ENCODE measurements around the gene EMC8. TPM values are rescaled to one million over a fixed set of nuclear protein-coding genes. Genes with fewer than 3 reads are reported as not detected.

Gene EMC8
- polyA plus RNA-seq, 1 donor (not counting 4 experiments of a cell fraction or from before 2014, with no cell fraction given): 38.5 TPM

- H3K4me2 ChIP-seq (ENCODE audit: control insufficient read depth, extremely low read depth, insufficient read depth, low read depth, low read length): no peak overlapping the region
- H4K20me1 ChIP-seq (ENCODE audit: control insufficient read depth, extremely low read depth, insufficient read depth, low read length): no peaks in the 10 kb centered on the region
- no peak overlapping the region for H3K4me3 ChIP-seq (ENCODE audit: control insufficient read depth in 2 of 3, extremely low read depth in 1 of 3, insufficient read depth in 2 of 3, low read depth in 1 of 3, low read length in 3 of 3)
- H3K9me1 ChIP-seq (ENCODE audit: control insufficient read depth, extremely low read depth, insufficient read depth, low read length): no peaks in the 10 kb centered on the region
- H3K27ac ChIP-seq (ENCODE audit: control insufficient read depth, insufficient read depth, low read length): no peak overlapping the region
- H2AFZ ChIP-seq (ENCODE audit: control insufficient read depth, low read length): no peak overlapping the region
- dilution Hi-C loops (cut with MboI; ENCODE audit: extremely low pct_ligation_motif_present, low sequenced_read_pairs): no loop called here
- DNase-seq (ENCODE audit: low read depth, low spot score) (no peak), FAIRE-seq (no peak)
- no peaks in the 10 kb centered on the region for H3K27me3 ChIP-seq (ENCODE audit: control insufficient read depth, extremely low read depth, insufficient read depth, low read length)
- peaks cover 5 to 8% of the 10 kb centered on the region in 2 experiments for H3K36me3 ChIP-seq (ENCODE audit: control insufficient read depth in 2 of 2, extremely low read depth in 1 of 2, insufficient read depth in 2 of 2, low read length in 2 of 2)
- H3K4me1 ChIP-seq (ENCODE audit: control insufficient read depth, extremely low read depth, insufficient read depth, low read length): peaks cover 14% of the 10 kb centered on the region
- no peak overlapping the region for H3K9ac ChIP-seq (ENCODE audit: control insufficient read depth, extremely low read depth, insufficient read depth, low read length)
- no peaks in the 10 kb centered on the region for H3K79me2 ChIP-seq (ENCODE audit: control insufficient read depth, insufficient read depth, low read length)
- TF ChIP-seq CTCF (optimal IDR thresholded peaks at IDR 0.05 in 1 of 3, IDR thresholded peaks at IDR 0.05 in 1 of 3, conservative IDR thresholded peaks at IDR 0.05 in 1 of 3; ENCODE audit: extremely low read depth in 1 of 3, insufficient read depth in 2 of 3, low read length in 3 of 3): no peak
- no peak for TF ChIP-seq EZH2 (IDR thresholded peaks at IDR 0.05; ENCODE audit: low read length)
- H3K9me3 ChIP-seq (ENCODE audit: control insufficient read depth, low read depth, low read length): no peaks in the 10 kb centered on the region
These were observed 25.2 kb downstream of the EMC8 start for GRCh38 chr16:85774136-85774535.

GRCh38 chr16:85773044-85773443 is 26.3 kb downstream of the EMC8 start:
- Histone ChIP-seq H3K9ac (ENCODE audit: control insufficient read depth, extremely low read depth, insufficient read depth, low read length) (no peak overlapping the region), H3K4me3 (ENCODE audit: control insufficient read depth in 2 of 3, extremely low read depth in 1 of 3, insufficient read depth in 2 of 3, low read depth in 1 of 3, low read length in 3 of 3) (no peak overlapping the region), H3K4me2 (ENCODE audit: control insufficient read depth, extremely low read depth, insufficient read depth, low read depth, low read length) (no peak overlapping the region), H3K27ac (ENCODE audit: control insufficient read depth, insufficient read depth, low read length) (no peak overlapping the region), H2AFZ (ENCODE audit: control insufficient read depth, low read length) (no peak overlapping the region), H4K20me1 (ENCODE audit: control insufficient read depth, extremely low read depth, insufficient read depth, low read length) (no peaks in the 10 kb centered on the region), H3K9me1 (ENCODE audit: control insufficient read depth, extremely low read depth, insufficient read depth, low read length) (no peaks in the 10 kb centered on the region), H3K79me2 (ENCODE audit: control insufficient read depth, insufficient read depth, low read length) (no peaks in the 10 kb centered on the region), H3K4me1 (ENCODE audit: control insufficient read depth, extremely low read depth, insufficient read depth, low read length) (peaks cover 16% of the 10 kb centered on the region), H3K9me3 (ENCODE audit: control insufficient read depth, low read depth, low read length) (no peaks in the 10 kb centered on the region), H3K36me3 (ENCODE audit: control insufficient read depth in 2 of 2, extremely low read depth in 1 of 2, insufficient read depth in 2 of 2, low read length in 2 of 2) (peaks cover 1 to 5% of the 10 kb centered on the region in 2 experiments), H3K27me3 (ENCODE audit: control insufficient read depth, extremely low read depth, insufficient read depth, low read length) (no peaks in the 10 kb centered on the region)
- DNase-seq (ENCODE audit: low read depth, low spot score) (no peak), FAIRE-seq (no peak)
- TF ChIP-seq EZH2 (IDR thresholded peaks at IDR 0.05; ENCODE audit: low read length): no peak
- no peak for TF ChIP-seq CTCF (optimal IDR thresholded peaks at IDR 0.05 in 1 of 3, IDR thresholded peaks at IDR 0.05 in 1 of 3, conservative IDR thresholded peaks at IDR 0.05 in 1 of 3; ENCODE audit: extremely low read depth in 1 of 3, insufficient read depth in 2 of 3, low read length in 3 of 3)
- dilution Hi-C loops (cut with MboI; ENCODE audit: extremely low pct_ligation_motif_present, low sequenced_read_pairs): no loop called here
